Measurements from ENCODE around the gene ZNF593.

Gene ZNF593

DNA sequence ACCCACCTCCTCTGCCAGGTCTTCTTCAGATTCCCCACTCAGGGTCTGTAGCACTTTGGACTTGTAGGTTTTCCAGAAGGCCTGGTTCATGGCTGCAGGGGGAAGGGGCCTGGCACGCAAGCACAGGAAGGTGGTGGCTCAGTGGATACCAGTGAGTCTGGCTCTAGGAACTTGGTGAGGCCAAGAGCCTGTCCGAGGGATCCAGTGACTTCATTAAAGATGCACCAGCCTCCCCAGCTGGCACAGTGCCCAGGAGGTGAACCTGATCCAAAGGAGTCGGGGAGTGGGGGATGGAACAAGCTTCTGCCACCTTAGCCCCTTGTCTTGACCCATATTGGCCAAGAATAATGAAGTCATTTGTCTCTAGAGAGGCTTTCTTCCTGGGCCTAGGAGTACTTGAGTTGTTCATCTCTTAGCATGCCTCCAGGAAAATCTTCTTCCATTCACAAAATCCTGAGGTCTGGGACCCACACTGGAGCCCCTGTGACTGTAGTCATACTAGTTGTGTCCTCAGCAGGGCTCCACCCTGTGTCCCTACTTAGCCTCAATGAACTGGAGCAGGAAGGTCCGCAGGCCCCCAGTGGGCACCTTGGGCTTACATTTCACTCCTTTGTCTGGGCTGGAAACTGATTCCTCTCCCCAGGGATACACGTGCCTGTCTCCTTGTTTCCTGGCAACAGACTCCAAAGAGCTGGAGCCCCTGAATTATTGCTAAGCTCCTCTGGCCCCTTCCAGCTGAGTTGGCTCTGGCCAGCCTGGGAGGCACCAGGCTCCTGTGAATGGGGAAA is 1.1 kb upstream of the ZNF593 start, which contains the start of gene C1orf232:
Gene C1orf232, minus strand, starts transcription at position 554 of the 788 bp plus-strand sequence. Its CDS starts 464 bp downstream, at position 90.
- ChIA-PET CTCF (interaction anchor here (1.4 to 3.4 kb wide), 13 partner anchors 11 to 249 kb away, joined by 3 to 44 read pairs (median 6); partner anchors contain the start of genes CEP85 and CNKSR1), POLR2A (no interaction called here)
- DNase-seq (ENCODE audit: extremely low spot score) = no peak
- TF ChIP-seq CTCF (IDR thresholded peaks at IDR 0.05; ENCODE audit: control extremely low read depth, extremely low read depth, low read depth, missing control alignments) = no peak

DNA sequence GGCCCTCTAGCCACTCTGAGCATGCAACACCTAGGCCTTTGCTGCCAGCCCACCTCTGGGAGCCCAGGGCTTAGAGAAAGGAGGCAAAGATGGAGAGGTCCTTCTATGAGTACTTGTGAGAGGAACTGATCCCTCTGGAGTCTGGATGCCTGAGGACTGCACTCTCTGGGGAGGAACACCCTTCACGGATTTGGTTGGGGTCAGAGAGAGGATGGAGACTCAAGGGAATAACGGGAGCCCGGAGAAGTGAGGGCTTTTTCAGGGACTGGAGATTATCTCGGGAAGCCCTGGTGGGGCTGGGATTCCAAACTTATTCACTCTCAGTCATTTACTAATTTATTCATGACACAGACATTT is 532 bp upstream of the ZNF593 start:
- TF ChIP-seq CTCF (IDR thresholded peaks at IDR 0.05; ENCODE audit: control extremely low read depth, extremely low read depth, low read depth, missing control alignments) = no peak
- CTCF ChIA-PET = interaction anchor here (0.7 to 4.8 kb wide), 44 partner anchors 11 to 274 kb away, joined by 3 to 44 read pairs (median 4); partner anchors contain the start of genes CD52, CEP85, CNKSR1 and DHDDS
- no peak for DNase-seq (ENCODE audit: extremely low spot score)
- POLR2A ChIA-PET = no interaction called here

- ChIA-PET CTCF (interaction anchor here (0.9 to 4.8 kb wide), 33 partner anchors 9 to 275 kb away, joined by 3 to 44 read pairs (median 5); partner anchors contain the start of genes CD52, CEP85, CNKSR1 and FAM110D), POLR2A (no interaction called here)
- TF ChIP-seq CTCF (IDR thresholded peaks at IDR 0.05; ENCODE audit: control extremely low read depth, extremely low read depth, low read depth, missing control alignments) = no peak
- DNase-seq (ENCODE audit: extremely low spot score) = no peak
These were observed 739 bp downstream of the ZNF593 start for GRCh38 chr1:26170472-26170821.

DNA sequence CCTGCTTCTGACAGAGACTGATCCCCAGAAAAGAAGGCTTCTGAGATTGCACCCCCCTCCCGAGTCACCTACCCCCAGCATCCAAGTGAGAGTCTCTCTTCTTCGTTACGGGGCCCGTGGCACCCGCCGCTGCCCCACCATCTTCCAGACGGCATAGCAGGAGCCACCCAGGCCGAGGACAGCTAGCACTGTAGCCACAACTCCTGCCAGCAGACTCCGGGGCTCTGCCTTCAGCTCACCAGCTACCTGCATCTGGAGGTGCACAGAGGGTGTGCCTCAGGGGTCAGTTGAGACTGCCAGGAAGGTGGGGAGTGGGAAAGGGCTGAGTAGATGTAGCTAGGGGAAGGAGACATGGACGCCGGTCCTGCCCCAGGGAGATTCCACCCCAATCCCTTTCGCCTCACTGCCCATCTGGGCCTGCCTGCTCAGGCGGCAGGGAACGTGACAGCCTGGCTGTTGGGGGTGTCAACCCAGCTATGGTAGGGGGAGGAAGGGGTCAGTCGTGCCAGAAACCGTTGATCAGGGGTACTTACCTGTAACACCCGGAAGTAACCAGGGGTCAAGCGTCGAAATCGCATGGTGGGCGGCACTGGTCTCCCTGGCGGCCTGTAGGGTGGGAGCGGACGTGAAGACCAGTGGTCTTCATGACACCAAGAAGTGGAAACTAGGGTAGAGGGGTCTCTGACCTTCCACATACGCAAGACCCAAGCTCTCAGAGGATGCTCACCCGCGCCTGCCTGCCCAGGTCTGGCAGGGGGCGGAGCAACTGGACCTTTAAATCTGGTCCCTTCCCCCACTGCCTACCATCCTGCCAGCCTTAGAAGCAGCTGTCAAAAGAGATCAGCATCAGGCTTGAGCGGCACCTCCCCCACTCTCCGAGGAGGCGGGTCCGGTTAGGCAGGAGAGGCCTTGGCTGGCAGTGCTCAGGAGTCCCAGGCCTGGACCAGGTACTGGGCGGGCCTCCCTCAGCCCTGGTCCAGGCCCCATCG is 1.7 kb downstream of the ZNF593 start, which contains the start of gene ZNF593OS:
Gene ZNF593OS, minus strand, starts transcription at position 749 of the 989 bp plus-strand sequence. Its CDS starts 171 bp downstream, at position 578.
- no peak for TF ChIP-seq CTCF (IDR thresholded peaks at IDR 0.05; ENCODE audit: control extremely low read depth, extremely low read depth, low read depth, missing control alignments)
- DNase-seq (ENCODE audit: extremely low spot score) = no peak
- ChIA-PET POLR2A (no interaction called here), CTCF (interaction anchor here (0.8 to 4.8 kb wide), 8 partner anchors 12 to 245 kb away, joined by 3 to 23 read pairs (median 10); partner anchors contain the start of gene FAM110D)

DNA sequence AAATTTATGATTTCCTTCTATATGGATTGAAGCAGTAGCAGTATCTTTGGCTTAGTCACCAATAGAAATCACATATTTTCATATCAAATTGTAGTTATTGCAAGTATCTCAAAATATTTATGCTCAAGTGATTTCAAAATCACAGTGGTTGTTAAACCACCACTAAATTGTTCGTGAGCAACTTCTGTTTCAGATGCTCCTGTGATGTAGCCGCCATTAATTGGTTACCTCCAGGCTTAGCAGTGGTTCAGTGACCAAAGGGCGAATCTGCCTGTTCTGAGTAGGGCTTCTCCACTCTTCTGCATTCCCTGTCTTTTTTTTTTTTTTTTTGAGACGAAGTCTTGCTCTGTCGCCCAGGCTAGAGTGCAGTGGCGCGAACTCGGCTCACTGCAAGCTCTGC is 5.6 kb downstream of the ZNF593 start:
- ChIA-PET POLR2A (interaction anchor here (0.6 kb wide), 1 partner anchor 308 kb away, joined by 3 read pairs; no protein-coding TSS in a partner anchor), CTCF (interaction anchor here (1.2 to 2.5 kb wide), 4 partner anchors 59 to 242 kb away, joined by 3 to 8 read pairs (median 4); partner anchors contain the start of gene CEP85)
- DNase-seq (ENCODE audit: extremely low spot score) = no peak
- TF ChIP-seq CTCF (IDR thresholded peaks at IDR 0.05; ENCODE audit: control extremely low read depth, extremely low read depth, low read depth, missing control alignments) = no peak

Data from GM10248 (cell line).